Cardiac muscle cell (in vitro differentiated cells and primary cell): Measurements from ENCODE around the gene TOP2B. TPM values are rescaled to one million over a fixed set of nuclear protein-coding genes. Genes with fewer than 3 reads are reported as not detected.

Experiments
- DNase-seq, 2 donors: peaks; one replicate each; pipeline versions ENCODE4 v3.0.0 to v3.0.0-alpha.2; 2010 to 2017; ENCODE audit warnings: low read depth in 1 of 2, low spot score in 1 of 2
- H3K27ac ChIP-seq: fragments of 200-600 bp; sonication (generic); 2 replicates; pipeline ENCODE4 v1.5.1; 2016
- H3K27me3 ChIP-seq: fragments of 200-600 bp; sonication (generic); 2 replicates; pipeline ENCODE4 v1.6.0; 2016; ENCODE audit warnings: control low read depth
- H3K36me3 ChIP-seq: fragments of 200-600 bp; sonication (generic); 2 replicates; pipeline ENCODE4 v1.5.1; 2016; ENCODE audit warnings: control low read depth
- H3K4me1 ChIP-seq: fragments of 200-600 bp; sonication (generic); 2 replicates; pipeline ENCODE4 v1.8.1; 2017; ENCODE audit warnings: low read depth, mild to moderate bottlenecking, mixed run types
- H3K4me3 ChIP-seq: fragments of 200-600 bp; sonication (generic); 2 replicates; pipeline ENCODE4 v1.5.1; 2016; ENCODE audit warnings: mild to moderate bottlenecking
- H3K9me3 ChIP-seq: fragments of 200-600 bp; sonication (generic); 2 replicates; pipeline ENCODE4 v1.5.1; 2017; ENCODE audit warnings: low read depth, mild to moderate bottlenecking, control low read depth
- CTCF ChIP-seq: IDR thresholded peaks from 2 replicates; pipeline ENCODE4 v1.5.1; 2012; ENCODE audit warnings: low read depth, mild to moderate bottlenecking, low read length
- polyA plus RNA-seq: library from polyadenylated mRNA; unstranded; fragments of >200 nt; fragmentation: Nextera tagmentation; extraction: Ambion mirVana; gene quantifications from 2 replicates; pipeline ENCODE4 v1.2.1, GENCODE V29; 2016
- total RNA-seq: library from RNA; depleted of rRNA; stranded (reverse); fragments of >200 nt; gene quantifications from 2 replicates; pipeline ENCODE4 v1.2.3, GENCODE V29; 2016

The TOP2B gene
- 82.3 and 119 TPM in 2 replicates for total RNA-seq
- polyA plus RNA-seq = 108 and 119 TPM in 2 replicates

DNA sequence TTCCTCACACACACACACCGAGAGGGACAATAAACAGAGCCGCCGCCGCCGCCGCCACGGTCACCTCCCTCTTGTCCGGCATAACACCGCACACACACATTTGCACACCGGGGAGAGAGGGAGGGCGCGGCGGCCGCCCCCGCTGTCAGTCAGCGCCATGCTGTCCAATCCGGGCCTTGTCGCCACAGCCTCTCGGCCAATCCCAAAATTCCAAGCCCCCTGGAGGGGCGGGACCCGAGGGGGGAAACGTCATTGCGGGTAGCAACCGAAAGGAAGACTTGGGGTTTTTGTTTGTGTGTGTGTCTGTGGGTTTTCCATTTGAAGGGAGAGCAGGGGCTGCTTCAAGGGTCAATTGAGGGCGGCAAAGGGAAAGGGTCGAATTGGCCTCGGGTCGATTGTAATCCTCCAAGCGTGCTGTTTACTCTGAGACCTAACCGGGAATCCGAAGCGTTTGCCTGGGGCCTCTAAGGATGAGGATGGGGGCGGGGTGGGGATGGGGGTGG, at the start of gene TOP2B:
Gene TOP2B (minus strand): TSS at position 96 of the 503 bp plus-strand sequence. CDS start 610 bp downstream, outside the sequence.
- TF ChIP-seq CTCF = no peak
- peaks cover 25% of the 10 kb centered on the region for H3K4me1 ChIP-seq
- H3K9me3 ChIP-seq = no peaks in the 10 kb centered on the region
- peak; percentile 95 to 98 for DNase-seq
- peaks cover 2% of the 10 kb centered on the region for H3K27me3 ChIP-seq
- peak within 1 kb of the TSS; percentile 70 for H3K4me3 ChIP-seq
- no peaks in the 10 kb centered on the region for H3K36me3 ChIP-seq
- H3K27ac ChIP-seq = peak within 1 kb of the TSS; percentile 99

DNA sequence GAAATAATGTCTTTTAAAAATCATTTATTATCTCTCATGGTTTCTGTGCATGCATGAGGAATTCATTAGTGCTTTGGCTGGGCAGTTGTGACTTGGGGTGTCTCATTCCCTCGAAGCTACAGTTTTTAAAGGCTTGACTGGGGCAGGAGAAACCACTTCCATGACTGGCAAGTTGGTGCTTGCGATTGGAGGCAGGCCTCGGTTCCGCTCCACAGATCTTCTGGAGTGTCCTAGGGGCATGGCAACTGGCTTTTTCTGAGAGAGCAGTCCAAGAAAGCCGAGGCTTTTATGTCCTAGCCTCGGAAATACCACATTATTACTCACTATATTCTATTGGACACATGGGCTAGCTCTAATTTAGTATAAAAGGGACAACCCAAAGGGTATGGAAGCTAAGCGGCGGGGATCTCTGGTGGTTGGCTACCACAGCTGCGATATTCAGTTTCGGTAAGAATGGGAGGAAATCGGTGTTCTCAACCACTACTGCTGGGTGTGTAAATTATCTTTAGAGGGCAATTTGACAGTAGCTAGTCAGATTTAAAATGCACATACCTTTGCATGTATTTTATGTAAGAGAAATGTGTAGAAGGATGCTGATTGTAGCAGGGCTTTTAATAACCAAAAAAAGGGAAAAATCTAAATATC, 48.8 kb upstream of the TOP2B start:
- no peak for TF ChIP-seq CTCF
- Histone ChIP-seq H3K4me1 (no peaks in the 10 kb centered on the region), H3K36me3 (no peaks in the 10 kb centered on the region), H3K27me3 (no peaks in the 10 kb centered on the region), H3K4me3 (no peak overlapping the region), H3K27ac (no peak overlapping the region), H3K9me3 (no peaks in the 10 kb centered on the region)
- no peak for DNase-seq

GRCh38 chr3:25711090-25711489, 46.4 kb upstream of the TOP2B start:
- H3K36me3 ChIP-seq = no peaks in the 10 kb centered on the region
- no peaks in the 10 kb centered on the region for H3K27me3 ChIP-seq
- no peaks in the 10 kb centered on the region for H3K9me3 ChIP-seq
- H3K27ac ChIP-seq = no peak overlapping the region
- H3K4me1 ChIP-seq = no peaks in the 10 kb centered on the region
- no peak for TF ChIP-seq CTCF
- no peak for DNase-seq
- H3K4me3 ChIP-seq = no peak overlapping the region

DNA sequence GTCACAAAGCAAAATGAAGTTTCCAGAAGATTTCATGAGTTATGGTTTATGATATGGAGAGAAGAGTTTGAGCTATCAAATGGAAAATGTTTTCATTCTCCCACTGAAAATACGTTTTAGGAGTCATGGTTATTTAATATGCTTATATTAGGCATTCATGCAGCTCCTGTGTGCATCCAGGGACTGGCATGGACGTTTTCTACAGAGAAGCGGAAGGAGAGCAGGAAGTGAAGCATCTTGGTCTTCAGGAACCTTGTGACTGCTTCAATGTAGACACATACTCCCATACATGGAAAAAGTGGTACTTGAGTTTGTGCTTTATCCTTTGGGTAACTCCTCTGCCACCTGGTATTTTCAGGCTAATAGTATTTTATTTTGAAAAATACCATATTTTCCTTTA, 43.3 kb upstream of the TOP2B start:
- Histone ChIP-seq H3K4me1 (no peaks in the 10 kb centered on the region), H3K27ac (no peak overlapping the region), H3K9me3 (no peaks in the 10 kb centered on the region), H3K4me3 (no peak overlapping the region), H3K27me3 (no peaks in the 10 kb centered on the region), H3K36me3 (no peaks in the 10 kb centered on the region)
- TF ChIP-seq CTCF = no peak
- no peak for DNase-seq

GRCh38 chr3:25707268-25707926, 42.7 kb upstream of the TOP2B start:
- H3K4me1 ChIP-seq = no peaks in the 10 kb centered on the region
- no peaks in the 10 kb centered on the region for H3K36me3 ChIP-seq
- no peak for TF ChIP-seq CTCF
- H3K27me3 ChIP-seq = no peaks in the 10 kb centered on the region
- H3K4me3 ChIP-seq = no peak overlapping the region
- no peak overlapping the region for H3K27ac ChIP-seq
- no peak for DNase-seq
- no peaks in the 10 kb centered on the region for H3K9me3 ChIP-seq
